Body of pancreas (tissue), 4 donors: Measurements from ENCODE around the gene LMBR1L. TPM values are rescaled to one million over a fixed set of nuclear protein-coding genes. Genes with fewer than 3 reads are reported as not detected.

Experiments
- ATAC-seq: fragments of 150-250 bp; one replicate; pipeline ENCODE4 v1.9.1; 2016
- DNase-seq, 4 donors: peaks; one replicate each; pipeline ENCODE4 v3.0.0-alpha.2; 2019
- H3K27ac ChIP-seq, 4 donors: fragments of 200-600 bp; sonication (generic); 1 replicate in 3 of 4; 2 replicates in 1 of 4; pipeline versions ENCODE4 v1.5.1 to v1.6.1; 2016 to 2019; ENCODE audit warnings: mild to moderate bottlenecking in 1 of 4, mixed read lengths in 1 of 4, moderate library complexity in 1 of 4
- H3K27me3 ChIP-seq, 2 donors: fragments of 200-600 bp; sonication (generic); one replicate each; pipeline ENCODE4 v1.6.0; 2016; ENCODE audit warnings: mild to moderate bottlenecking in 1 of 2
- H3K36me3 ChIP-seq, 2 donors: fragments of 200-600 bp; sonication (generic); replicated peaks in 1 of 2; 2 replicates each; pipeline ENCODE4 v1.5.1; 2016; ENCODE audit warnings: low read depth in 2 of 2; ENCODE audit not compliant: insufficient read depth in 1 of 2
- H3K4me1 ChIP-seq: fragments of 200-600 bp; sonication (generic); one replicate; pipeline ENCODE4 v1.6.0; 2016
- H3K4me3 ChIP-seq, 2 donors: fragments of 200-600 bp; sonication (generic); 1 replicate in 1 of 2; 2 replicates in 1 of 2; pipeline ENCODE4 v1.5.1; 2016 to 2019
- H3K9me3 ChIP-seq, 3 donors: fragments of 200-600 bp; sonication (generic); 1 replicate in 2 of 3; 2 replicates in 1 of 3; pipeline ENCODE4 v1.5.1; 2016
- CTCF ChIP-seq, 7 experiments: fragments of 450-650 bp in 4 of 7; fragments of 200-600 bp in 3 of 7; sonication (generic) in 3 of 7; IDR thresholded peaks; one replicate each; pipeline ENCODE4 v1.5.1; 2016 to 2019; ENCODE audit warnings: antibody characterized with exemption in 7 of 7
- POLR2A ChIP-seq, 3 donors: fragments of 450-650 bp; IDR thresholded peaks; one replicate each; pipeline ENCODE4 v1.6.1; 2016; ENCODE audit warnings: antibody characterized with exemption in 3 of 3, mild to moderate bottlenecking in 2 of 3
- WGBS, 2 donors: methylation state at CpG; one replicate each; pipeline ENCODE4 v1.1.5; 2017; 5-methylcytosine and 5-hydroxymethylcytosine counted together
- intact Hi-C: fragments of 100-400 bp; cut with DNase I; formaldehyde crosslinking; loops from one replicate; pipeline ENCODE4 v1.15.1; 2023
- total RNA-seq, 2 donors: library from RNA; depleted of rRNA; stranded (reverse); fragments of >200 nt; gene quantifications; one replicate each; pipeline ENCODE4 v1.1.0, GENCODE V29; 2016

LMBR1L gene
- total RNA-seq, 2 donors from 2014 or later = 40.7 to 53.7 TPM

- DNase-seq (no peak), ATAC-seq (no peak)
- intact Hi-C loops = no loop called here
- Histone ChIP-seq H3K4me3 (no peak overlapping the region), H3K27me3 (peaks cover 0 to 24% of the 10 kb centered on the region in 2 donors), H3K36me3 (peaks cover 0 to 9% of the 10 kb centered on the region in 2 donors), H3K27ac (no peak overlapping the region), H3K9me3 (no peaks in the 10 kb centered on the region), H3K4me1 (peaks cover 15% of the 10 kb centered on the region)
- whole genome bisulfite sequencing, 2 donors = 71% methylated on average over 3 of the region's 3 CpGs; no CpG with 5 or more reads in 1 of the 2 donors
- TF ChIP-seq CTCF (IDR thresholded peaks at IDR 0.05) (no peak), POLR2A (IDR thresholded peaks at IDR 0.05) (no peak)
These were observed 13.3 kb downstream of the LMBR1L start for GRCh38 chr12:49097381-49097780.

- Histone ChIP-seq H3K36me3 (no peaks in the 10 kb centered on the region), H3K4me3 (no peak overlapping the region), H3K4me1 (peaks cover 39% of the 10 kb centered on the region), H3K27me3 (peaks cover 3 to 46% of the 10 kb centered on the region in 2 donors), H3K27ac (no peak overlapping the region), H3K9me3 (no peaks in the 10 kb centered on the region)
- no peak for TF ChIP-seq POLR2A (IDR thresholded peaks at IDR 0.05)
- TF ChIP-seq CTCF (IDR thresholded peaks at IDR 0.05) = no peak
- intact Hi-C loops = no loop called here
- no peak for ATAC-seq
- 52 to 62% methylated on average over 2 of the region's 2 CpGs for WGBS, 2 donors
- no peak for DNase-seq
These were observed 15.7 kb downstream of the LMBR1L start for GRCh38 chr12:49094975-49095365.

GRCh38 chr12:49094160-49094974, 16.3 kb downstream of the LMBR1L start, which contains the start of gene DHH:
DHH (minus strand) TSS chr12:49094801; CDS start chr12:49094512, 289 bp downstream.
- no peaks in the 10 kb centered on the region for H3K9me3 ChIP-seq
- H3K36me3 ChIP-seq = no peaks in the 10 kb centered on the region
- no peak within 1 kb of the TSS for H3K27ac ChIP-seq
- ATAC-seq (peak; percentile 12), DNase-seq (peak in 3 of 4 donors; percentile 28 to 40 (median 31))
- H3K4me3 ChIP-seq = no peak within 1 kb of the TSS
- H3K27me3 ChIP-seq = peaks cover 6 to 51% of the 10 kb centered on the region in 2 donors
- WGBS, 2 donors = 2% methylated on average over 19 to 49 of the region's 49 CpGs
- intact Hi-C loops = no loop called here
- TF ChIP-seq POLR2A (IDR thresholded peaks at IDR 0.05) (no peak), CTCF (IDR thresholded peaks at IDR 0.05) (no peak)
- H3K4me1 ChIP-seq = peaks cover 44% of the 10 kb centered on the region

GRCh38 chr12:49093792-49094159, 16.9 kb downstream of the LMBR1L start:
- no peak for TF ChIP-seq CTCF (IDR thresholded peaks at IDR 0.05)
- no peak for TF ChIP-seq POLR2A (IDR thresholded peaks at IDR 0.05)
- no peak overlapping the region for H3K4me3 ChIP-seq
- no peaks in the 10 kb centered on the region for H3K9me3 ChIP-seq
- peaks cover 46% of the 10 kb centered on the region for H3K4me1 ChIP-seq
- WGBS, 2 donors = 6 to 7% methylated on average over 9 of the region's 9 CpGs
- H3K27me3 ChIP-seq = peaks cover 6 to 56% of the 10 kb centered on the region in 2 donors
- H3K27ac ChIP-seq = no peak overlapping the region
- DNase-seq (no peak), ATAC-seq (no peak)
- H3K36me3 ChIP-seq = no peaks in the 10 kb centered on the region
- intact Hi-C loops = no loop called here
